ENCODE results near the gene TRPC4AP.

Gene TRPC4AP

GRCh38 chr20:35104685-35105295 is 12.2 kb upstream of the TRPC4AP start:
- no peak for DNase-seq (ENCODE audit: low spot score)
- TF ChIP-seq, protein P1, sequence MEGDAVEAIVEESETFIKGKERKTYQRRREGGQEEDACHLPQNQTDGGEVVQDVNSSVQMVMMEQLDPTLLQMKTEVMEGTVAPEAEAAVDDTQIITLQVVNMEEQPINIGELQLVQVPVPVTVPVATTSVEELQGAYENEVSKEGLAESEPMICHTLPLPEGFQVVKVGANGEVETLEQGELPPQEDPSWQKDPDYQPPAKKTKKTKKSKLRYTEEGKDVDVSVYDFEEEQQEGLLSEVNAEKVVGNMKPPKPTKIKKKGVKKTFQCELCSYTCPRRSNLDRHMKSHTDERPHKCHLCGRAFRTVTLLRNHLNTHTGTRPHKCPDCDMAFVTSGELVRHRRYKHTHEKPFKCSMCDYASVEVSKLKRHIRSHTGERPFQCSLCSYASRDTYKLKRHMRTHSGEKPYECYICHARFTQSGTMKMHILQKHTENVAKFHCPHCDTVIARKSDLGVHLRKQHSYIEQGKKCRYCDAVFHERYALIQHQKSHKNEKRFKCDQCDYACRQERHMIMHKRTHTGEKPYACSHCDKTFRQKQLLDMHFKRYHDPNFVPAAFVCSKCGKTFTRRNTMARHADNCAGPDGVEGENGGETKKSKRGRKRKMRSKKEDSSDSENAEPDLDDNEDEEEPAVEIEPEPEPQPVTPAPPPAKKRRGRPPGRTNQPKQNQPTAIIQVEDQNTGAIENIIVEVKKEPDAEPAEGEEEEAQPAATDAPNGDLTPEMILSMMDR (IDR thresholded peaks at IDR 0.05): no peak
- H3K27ac ChIP-seq: no peak overlapping the region
- no peak overlapping the region for H3K4me3 ChIP-seq

- TF ChIP-seq, protein P1 (IDR thresholded peaks at IDR 0.05): no peak
- Histone ChIP-seq H3K27ac (no peak overlapping the region), H3K4me3 (no peak overlapping the region)
- no peak for DNase-seq (ENCODE audit: low spot score)
Measured at GRCh38 chr20:35101620-35102019, 9.0 kb upstream of the TRPC4AP start.

- Histone ChIP-seq H3K4me3 (peak overlapping the region; percentile 92), H3K27ac (peak overlapping the region; percentile 88 to 98)
- TF ChIP-seq, protein P1 (IDR thresholded peaks at IDR 0.05): no peak
- no peak for DNase-seq (ENCODE audit: low spot score)
Measured at GRCh38 chr20:35093267-35093884, 769 bp upstream of the TRPC4AP start.

DNA sequence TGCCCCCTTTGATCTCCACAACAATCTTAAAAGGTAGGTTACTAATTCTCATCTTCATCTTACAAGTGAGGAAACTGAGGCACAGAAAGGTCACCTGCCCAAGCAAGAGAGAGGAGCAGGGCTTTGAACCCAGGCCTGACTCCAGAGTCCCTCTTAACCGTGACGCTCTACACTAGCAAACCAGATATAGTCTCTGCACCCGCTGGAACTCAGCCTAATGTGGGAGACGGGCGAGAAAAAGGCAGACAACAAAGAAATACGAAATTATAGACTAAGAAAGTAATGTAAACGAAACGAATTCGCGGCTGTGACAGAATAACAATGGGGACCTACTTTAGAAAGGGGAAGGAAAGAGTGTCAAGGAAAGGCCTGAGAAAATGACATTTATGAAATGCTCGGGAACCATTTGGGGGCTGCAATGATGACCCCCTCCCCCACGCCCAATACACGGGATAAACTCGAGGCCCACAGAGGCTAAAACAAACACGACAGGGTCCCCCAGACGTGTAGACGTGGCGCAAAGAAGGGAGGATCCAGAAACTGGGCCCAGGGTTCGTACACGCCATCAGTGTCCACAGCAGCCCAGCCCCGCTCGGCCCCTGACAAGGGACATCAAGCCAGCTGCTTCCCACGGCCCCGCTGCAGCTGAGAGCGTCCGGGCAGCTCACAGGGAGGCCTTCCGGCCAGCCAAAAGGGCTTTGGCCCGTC is 637 bp downstream of the TRPC4AP start:
- H3K4me3 ChIP-seq: peak overlapping the region; percentile 92
- DNase-seq (ENCODE audit: low spot score): no peak
- H3K27ac ChIP-seq: peak overlapping the region; percentile 88 to 98
- TF ChIP-seq, protein P1 (IDR thresholded peaks at IDR 0.05): no peak

GRCh38 chr20:35088231-35089145 is 4.1 kb downstream of the TRPC4AP start:
- Histone ChIP-seq H3K4me3 (no peak overlapping the region), H3K27ac (no peak overlapping the region)
- no peak for DNase-seq (ENCODE audit: low spot score)
- TF ChIP-seq, protein P1 (IDR thresholded peaks at IDR 0.05): no peak

DNA sequence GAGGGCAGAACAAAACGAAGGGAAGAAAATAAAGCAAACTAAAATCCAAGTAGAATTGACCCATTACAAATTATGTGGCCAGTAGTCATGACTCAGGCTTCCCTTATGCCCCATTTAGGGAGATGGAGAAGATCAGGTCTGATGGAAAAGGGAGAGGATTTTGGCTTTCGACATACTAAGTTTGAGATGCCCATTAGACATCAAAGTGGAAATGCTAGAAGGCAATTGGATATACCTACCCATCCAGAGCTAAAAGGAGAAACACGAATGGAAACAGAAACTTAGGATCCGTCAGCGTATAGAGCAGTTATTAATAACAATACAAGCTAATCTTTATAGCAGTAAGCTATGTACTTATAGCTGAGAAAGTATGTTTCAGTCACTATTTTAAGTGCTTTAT is 4.8 kb downstream of the TRPC4AP start:
- TF ChIP-seq, protein P1 (IDR thresholded peaks at IDR 0.05): no peak
- no peak overlapping the region for H3K27ac ChIP-seq
- DNase-seq (ENCODE audit: low spot score): no peak
- H3K4me3 ChIP-seq: no peak overlapping the region
